B cell (primary cell): Measurements from ENCODE around the gene MAPT. TPM values are rescaled to one million over a fixed set of nuclear protein-coding genes. Genes with fewer than 3 reads are reported as not detected.

ENCODE experiments used
- ATAC-seq: fragments of 200-7000 bp; cut with Tn5 transposase; one replicate; pipeline ENCODE4 v1.10.0; 2021; ENCODE audit warnings: low read depth, mild to moderate bottlenecking, moderate number of reproducible peaks, moderate library complexity
- CTCF ChIA-PET: fragments of 350-600 bp; sonication (Branson Sonifier 250); formaldehyde crosslinking; loops from one replicate; lab custom pipeline; 2021; ENCODE audit warnings: antibody characterized with exemption, inconsistent platforms; lab: Charles Lee
- POLR2A ChIA-PET: fragments of 350-600 bp; sonication (Branson Sonifier 250); formaldehyde crosslinking; loops from one replicate; lab custom pipeline; 2021; ENCODE audit warnings: antibody characterized with exemption; lab: Charles Lee
- DNase-seq: peaks from one replicate; pipeline ENCODE4 v3.0.0; 2013
- H2AFZ ChIP-seq: 2 replicates; pipeline ENCODE4 v1.6.1; 2012; ENCODE audit warnings: mild to moderate bottlenecking, low read depth, low read length; ENCODE audit not compliant: insufficient read depth, poor library complexity, severe bottlenecking
- H3K27ac ChIP-seq, 2 donors: 1 replicate in 1 of 2; 2 replicates in 1 of 2; pipeline ENCODE4 v1.5.1; 2012 to 2013; ENCODE audit warnings: low read length in 2 of 2, mild to moderate bottlenecking in 2 of 2, moderate library complexity in 1 of 2
- H3K27me3 ChIP-seq, 4 experiments: fragments of 200-600 bp in 1 of 4; sonication (generic) in 1 of 4; replicated peaks in 1 of 4; 1 replicate in 2 of 4; 2 replicates in 2 of 4; pipeline versions ENCODE4 v1.6.1 to v1.7.0; 2013 to 2016; ENCODE audit warnings: low read length in 3 of 4, mild to moderate bottlenecking in 2 of 4, mixed read lengths in 1 of 4, moderate library complexity in 1 of 4; ENCODE audit not compliant: insufficient read depth in 4 of 4, control insufficient read depth in 3 of 4; ENCODE audit errors: control extremely low read depth in 1 of 4
- H3K36me3 ChIP-seq, 2 experiments: replicated peaks in 1 of 2; 1 replicate in 1 of 2; 2 replicates in 1 of 2; pipeline versions ENCODE4 v1.6.1 to v1.7.1; 2013; ENCODE audit warnings: low read length in 1 of 2; ENCODE audit not compliant: insufficient read depth in 2 of 2, control insufficient read depth in 1 of 2; ENCODE audit errors: control extremely low read depth in 1 of 2, extremely low read depth in 1 of 2
- H3K4me1 ChIP-seq, 2 donors: fragments of 200-600 bp in 1 of 2; sonication (generic) in 1 of 2; 1 replicate in 1 of 2; 2 replicates in 1 of 2; pipeline versions ENCODE4 v1.5.1 to v1.6.1; 2013 to 2017; ENCODE audit warnings: low read length in 2 of 2; ENCODE audit not compliant: control insufficient read depth in 2 of 2, insufficient read depth in 2 of 2
- H3K4me2 ChIP-seq: replicated peaks from 2 replicates; pipeline ENCODE3; 2012; ENCODE audit warnings: mild to moderate bottlenecking, low read depth, low read length; ENCODE audit not compliant: poor library complexity, severe bottlenecking
- H3K4me3 ChIP-seq, 5 experiments: fragments of 200-600 bp in 1 of 5; sonication (generic) in 1 of 5; 1 replicate in 3 of 5; 2 replicates in 2 of 5; pipeline versions ENCODE4 v1.5.1 to v1.7.0; 2011 to 2016; ENCODE audit warnings: low read length in 4 of 5, mild to moderate bottlenecking in 4 of 5, low read depth in 2 of 5, control low read depth in 1 of 5, moderate library complexity in 1 of 5; ENCODE audit not compliant: insufficient read depth in 1 of 5; ENCODE audit errors: control extremely low read depth in 1 of 5, extremely low read depth in 1 of 5
- H3K79me2 ChIP-seq: fragments of 200-600 bp; sonication (generic); one replicate; pipeline ENCODE4 v1.6.0; 2016; ENCODE audit warnings: low read length; ENCODE audit not compliant: control insufficient read depth, insufficient read depth
- H3K9ac ChIP-seq: fragments of 200-600 bp; sonication (generic); 2 replicates; pipeline ENCODE4 v1.6.1; 2017; ENCODE audit warnings: mild to moderate bottlenecking, low read length, moderate library complexity
- H3K9me3 ChIP-seq, 3 donors: one replicate each; pipeline versions ENCODE4 v1.6.1 to v1.7.1; 2013; ENCODE audit warnings: low read length in 2 of 3; ENCODE audit not compliant: control insufficient read depth in 2 of 3, insufficient read depth in 1 of 3; ENCODE audit errors: control extremely low read depth in 1 of 3
- H4K20me1 ChIP-seq: 2 replicates; pipeline ENCODE4 v1.6.0; 2012; ENCODE audit warnings: mild to moderate bottlenecking, low read length; ENCODE audit not compliant: insufficient read depth, control insufficient read depth, poor library complexity, severe bottlenecking
- H3K27ac Mint-ChIP-seq: one replicate; pipeline ENCODE4 v1.8.0; 2021; ENCODE audit warnings: mixed read lengths
- H3K27me3 Mint-ChIP-seq: one replicate; pipeline ENCODE4 v1.8.0; 2021; ENCODE audit warnings: mixed read lengths
- H3K4me1 Mint-ChIP-seq: one replicate; pipeline ENCODE4 v1.8.0; 2021; ENCODE audit warnings: mixed read lengths
- H3K4me3 Mint-ChIP-seq: one replicate; pipeline ENCODE4 v1.8.0; 2021; ENCODE audit warnings: mixed read lengths
- H3K9me3 Mint-ChIP-seq: one replicate; pipeline ENCODE4 v1.8.0; 2022; ENCODE audit warnings: mixed read lengths; ENCODE audit not compliant: insufficient read depth
- EZH2 ChIP-seq: IDR thresholded peaks from 2 replicates; pipeline ENCODE4 v1.6.1; 2012; ENCODE audit warnings: borderline replicate concordance, low read depth, mild to moderate bottlenecking, moderate library complexity, low read length; ENCODE audit not compliant: insufficient read depth, poor library complexity, severe bottlenecking
- WGBS: methylation state at CpG from one replicate; pipeline ENCODE4 v1.1.5; 2013; ENCODE audit warnings: missing lambda C conversion rate; ENCODE audit not compliant: insufficient coverage; 5-methylcytosine and 5-hydroxymethylcytosine counted together
- intact Hi-C: fragments of 100-400 bp; cut with micrococcal nuclease; formaldehyde crosslinking; loops from one replicate; pipeline ENCODE4 v1.10.0; 2022
- polyA plus RNA-seq: library from polyadenylated mRNA; depleted of rRNA; stranded (reverse); fragments of >200 nt; gene quantifications from 2 replicates; pipeline ENCODE4 v1.2.3, GENCODE V29; 2012
- total RNA-seq, 2 donors: library from RNA; stranded (reverse); fragments of 120-200 nt in 1 of 2; gene quantifications; 1 replicate in 1 of 2; 2 replicates in 1 of 2; pipeline versions ENCODE4 v1.2.3 to v1.2.4, GENCODE V29; 2013 to 2022
- TF ChIP-seq, protein P1 (sequence below): fragments of 200-600 bp; IDR thresholded peaks from one replicate; pipeline ENCODE4 v1.8.0; 2022; ENCODE audit warnings: antibody characterized with exemption, mild to moderate bottlenecking

The MAPT gene
- total and polyA plus RNA-seq, 2 donors (not counting 1 experiment from before 2014, with no cell fraction given): 0.13 to 0.20 TPM

GRCh38 chr17:45992175-45992574 lies 97.8 kb downstream of the MAPT start:
- Histone ChIP-seq H3K4me1 (no peaks in the 10 kb centered on the region), H3K9me3 (no peaks in the 10 kb centered on the region), H3K9ac (no peak overlapping the region), H3K27me3 (no peaks in the 10 kb centered on the region), H3K4me3 (no peak overlapping the region), H4K20me1 (no peaks in the 10 kb centered on the region), H2AFZ (no peak overlapping the region), H3K79me2 (no peaks in the 10 kb centered on the region), H3K27ac (no peak overlapping the region), H3K36me3 (no peaks in the 10 kb centered on the region), H3K4me2 (no peak overlapping the region)
- Mint-ChIP-seq H3K4me3 (no peak overlapping the region), H3K4me1 (no peaks in the 10 kb centered on the region), H3K9me3 (no peaks in the 10 kb centered on the region), H3K27ac (no peak overlapping the region), H3K27me3 (no peaks in the 10 kb centered on the region)
- CTCF ChIA-PET: no interaction called here
- no peak for ATAC-seq
- intact Hi-C loops: no loop called here
- POLR2A ChIA-PET: no interaction called here
- DNase-seq: no peak
- WGBS: 72% methylated on average over 6 of the region's 6 CpGs
- TF ChIP-seq EZH2: no peak
- TF ChIP-seq, protein P1, sequence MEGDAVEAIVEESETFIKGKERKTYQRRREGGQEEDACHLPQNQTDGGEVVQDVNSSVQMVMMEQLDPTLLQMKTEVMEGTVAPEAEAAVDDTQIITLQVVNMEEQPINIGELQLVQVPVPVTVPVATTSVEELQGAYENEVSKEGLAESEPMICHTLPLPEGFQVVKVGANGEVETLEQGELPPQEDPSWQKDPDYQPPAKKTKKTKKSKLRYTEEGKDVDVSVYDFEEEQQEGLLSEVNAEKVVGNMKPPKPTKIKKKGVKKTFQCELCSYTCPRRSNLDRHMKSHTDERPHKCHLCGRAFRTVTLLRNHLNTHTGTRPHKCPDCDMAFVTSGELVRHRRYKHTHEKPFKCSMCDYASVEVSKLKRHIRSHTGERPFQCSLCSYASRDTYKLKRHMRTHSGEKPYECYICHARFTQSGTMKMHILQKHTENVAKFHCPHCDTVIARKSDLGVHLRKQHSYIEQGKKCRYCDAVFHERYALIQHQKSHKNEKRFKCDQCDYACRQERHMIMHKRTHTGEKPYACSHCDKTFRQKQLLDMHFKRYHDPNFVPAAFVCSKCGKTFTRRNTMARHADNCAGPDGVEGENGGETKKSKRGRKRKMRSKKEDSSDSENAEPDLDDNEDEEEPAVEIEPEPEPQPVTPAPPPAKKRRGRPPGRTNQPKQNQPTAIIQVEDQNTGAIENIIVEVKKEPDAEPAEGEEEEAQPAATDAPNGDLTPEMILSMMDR: no peak

DNA sequence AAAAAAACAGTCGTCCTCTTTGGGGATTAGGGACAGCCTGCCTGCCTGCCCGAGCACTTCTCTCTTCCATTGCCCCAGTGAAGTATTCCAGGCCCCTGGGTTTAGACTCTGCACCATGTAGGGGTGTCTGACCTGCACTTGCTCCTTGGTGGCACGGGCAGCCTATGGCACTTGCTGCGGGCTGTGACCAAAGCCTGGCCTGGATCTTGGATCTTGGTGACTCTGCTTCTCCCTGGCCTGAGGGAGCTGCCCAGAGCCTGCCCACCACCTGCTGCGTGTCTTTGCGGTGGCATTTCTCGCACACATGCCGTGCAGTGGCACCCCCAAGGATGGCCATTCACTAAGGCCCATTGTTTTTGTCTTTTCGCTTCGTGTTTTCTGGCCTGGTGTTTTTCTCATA lies 98.5 kb downstream of the MAPT start:
- H3K9me3 ChIP-seq: no peaks in the 10 kb centered on the region
- WGBS: 90% methylated on average over 10 of the region's 10 CpGs
- DNase-seq (no peak), ATAC-seq (no peak)
- Mint-ChIP-seq H3K4me3 (no peak overlapping the region), H3K4me1 (no peaks in the 10 kb centered on the region), H3K9me3 (no peaks in the 10 kb centered on the region), H3K27ac (no peak overlapping the region), H3K27me3 (no peaks in the 10 kb centered on the region)
- H2AFZ ChIP-seq: no peak overlapping the region
- H3K79me2 ChIP-seq: no peaks in the 10 kb centered on the region
- H3K4me1 ChIP-seq: no peaks in the 10 kb centered on the region
- ChIA-PET POLR2A (no interaction called here), CTCF (no interaction called here)
- no peaks in the 10 kb centered on the region for H4K20me1 ChIP-seq
- no peak overlapping the region for H3K27ac ChIP-seq
- H3K9ac ChIP-seq: no peak overlapping the region
- H3K4me2 ChIP-seq: no peak overlapping the region
- intact Hi-C loops: no loop called here
- no peaks in the 10 kb centered on the region for H3K36me3 ChIP-seq
- H3K27me3 ChIP-seq: no peaks in the 10 kb centered on the region
- H3K4me3 ChIP-seq: no peak overlapping the region
- no peak for TF ChIP-seq EZH2
- TF ChIP-seq, protein P1: no peak
